SK-N-SH (cell line): ENCODE measurements around the gene XIST. TPM values are rescaled to one million over a fixed set of nuclear protein-coding genes. Genes with fewer than 3 reads are reported as not detected.

Experiments
- CTCF ChIA-PET: fragments of 300-600, 350-600 bp; formaldehyde crosslinking; extraction: SDS; loops from one replicate; lab custom pipeline; 2021; lab: Yijun Ruan, JAX
- POLR2A ChIA-PET: fragments of 350-600 bp; sonication (Branson Sonifier 250); formaldehyde crosslinking; extraction: SDS; loops from one replicate; lab custom pipeline; 2020; ENCODE audit warnings: antibody characterized with exemption, inconsistent platforms; lab: Yijun Ruan, JAX
- DNase-seq: peaks from one replicate; pipeline ENCODE4 v3.0.0; 2012
- H2AFZ ChIP-seq: fragments of 200-600 bp; sonication (generic); 2 replicates; pipeline ENCODE4 v1.8.1; 2016; ENCODE audit warnings: antibody characterized with exemption, mild to moderate bottlenecking, low read depth
- H3F3A ChIP-seq: fragments of 200-600 bp; sonication (generic); replicated peaks from 2 replicates; pipeline ENCODE3; 2016; ENCODE audit warnings: antibody characterized with exemption, mild to moderate bottlenecking; ENCODE audit not compliant: insufficient read depth
- H3K27ac ChIP-seq, 2 experiments: fragments of 200-500 bp in 1 of 2; fragments of 200-600 bp in 1 of 2; sonication (Bioruptor generic) in 1 of 2; sonication (generic), shearing (Covaris generic) in 1 of 2; 2 replicates each; pipeline versions ENCODE4 v1.5.1 to v1.6.1; 2014 to 2016; ENCODE audit warnings: low read depth in 2 of 2, inconsistent platforms in 1 of 2, low read length in 1 of 2, mild to moderate bottlenecking in 1 of 2, mixed read lengths in 1 of 2
- H3K27me3 ChIP-seq: fragments of 200-600 bp; sonication (generic), shearing (Covaris generic); 2 replicates; pipeline ENCODE4 v1.6.1; 2016; ENCODE audit warnings: mixed run types; ENCODE audit not compliant: insufficient read depth
- H3K36me3 ChIP-seq, 2 experiments: fragments of 200-500 bp in 1 of 2; fragments of 200-600 bp in 1 of 2; sonication (Bioruptor generic) in 1 of 2; sonication (generic) in 1 of 2; replicated peaks in 1 of 2; 2 replicates each; pipeline versions ENCODE3 to v1.5.1; 2014 to 2016; ENCODE audit warnings: low read length in 1 of 2, mild to moderate bottlenecking in 1 of 2; ENCODE audit not compliant: insufficient read depth in 2 of 2, control insufficient read depth in 1 of 2
- H3K4me1 ChIP-seq, 2 experiments: fragments of 200-500 bp in 1 of 2; fragments of 200-600 bp in 1 of 2; sonication (Bioruptor generic) in 1 of 2; sonication (generic), shearing (Covaris generic) in 1 of 2; 2 replicates each; pipeline versions ENCODE4 v1.5.1 to v1.6.1; 2014 to 2016; ENCODE audit warnings: low read depth in 1 of 2, low read length in 1 of 2, mixed run types in 1 of 2; ENCODE audit not compliant: insufficient read depth in 2 of 2, control insufficient read depth in 1 of 2
- H3K4me2 ChIP-seq: fragments of 200-600 bp; sonication (generic), shearing (Covaris generic); 2 replicates; pipeline ENCODE4 v1.6.1; 2017; ENCODE audit warnings: mixed run types
- H3K4me3 ChIP-seq, 2 experiments: fragments of 200-500 bp in 1 of 2; fragments of 200-600 bp in 1 of 2; sonication (Bioruptor generic) in 1 of 2; sonication (generic), shearing (Covaris generic) in 1 of 2; 2 replicates each; pipeline versions ENCODE4 v1.5.1 to v1.8.1; 2014 to 2016; ENCODE audit warnings: low read depth in 2 of 2, inconsistent platforms in 1 of 2, low read length in 1 of 2, mild to moderate bottlenecking in 1 of 2, mixed read lengths in 1 of 2, moderate library complexity in 1 of 2
- H3K79me2 ChIP-seq: fragments of 200-600 bp; sonication (generic); 2 replicates; pipeline ENCODE4 v1.8.1; 2017; ENCODE audit warnings: mild to moderate bottlenecking; ENCODE audit not compliant: insufficient read depth
- H3K9ac ChIP-seq: fragments of 200-600 bp; sonication (generic); 2 replicates; pipeline ENCODE4 v1.6.1; 2017; ENCODE audit warnings: mixed run types
- H3K9me2 ChIP-seq: fragments of 200-600 bp; sonication (generic); 2 replicates; pipeline ENCODE4 v1.6.1; 2017; ENCODE audit warnings: mixed run types
- H3K9me3 ChIP-seq: fragments of 200-600 bp; sonication (generic); 2 replicates; pipeline ENCODE4 v1.6.1; 2017; ENCODE audit warnings: mixed run types, mild to moderate bottlenecking, moderate library complexity
- H4K20me1 ChIP-seq: fragments of 200-600 bp; sonication (generic); 2 replicates; pipeline ENCODE4 v1.6.1; 2017; ENCODE audit warnings: mild to moderate bottlenecking, mixed run types; ENCODE audit not compliant: insufficient read depth
- ELF1 ChIP-seq: IDR thresholded peaks from 2 replicates; pipeline ENCODE4 v1.4.0; 2012
- MXI1 ChIP-seq: IDR thresholded peaks from 2 replicates; pipeline ENCODE4 v1.6.1; 2012; ENCODE audit warnings: mild to moderate bottlenecking, low read depth, low read length, improper control_type of control experiment
- NFIC ChIP-seq: IDR thresholded peaks from 2 replicates; pipeline ENCODE4 v1.4.0; 2012; ENCODE audit warnings: borderline replicate concordance
- RAD21 ChIP-seq: IDR thresholded peaks from 2 replicates; pipeline ENCODE4 v1.6.1; 2012; ENCODE audit warnings: mild to moderate bottlenecking, low read length
- YY1 ChIP-seq: IDR thresholded peaks from 2 replicates; pipeline ENCODE4 v1.4.0; 2012; ENCODE audit warnings: low read depth, mild to moderate bottlenecking
- WGBS: methylation state at CpG from one replicate; pipeline ENCODE4 v1.1.6; 2017; ENCODE audit warnings: low lambda C conversion rate; 5-methylcytosine and 5-hydroxymethylcytosine counted together
- polyA plus RNA-seq, 3 experiments: library from polyadenylated mRNA; depleted of rRNA; stranded (reverse); fragments of >200 nt; gene quantifications; 2 replicates each; pipeline ENCODE4 v1.2.3, GENCODE V29; 2012
- TF ChIP-seq, protein P1 (sequence below): IDR thresholded peaks from 2 replicates; pipeline ENCODE4 v1.6.1; 2012; ENCODE audit warnings: mild to moderate bottlenecking, low read depth, low read length, moderate library complexity
- TF ChIP-seq, protein P2 (sequence below): fragments of 200-600 bp; sonication (generic); IDR thresholded peaks from 2 replicates; pipeline ENCODE4 v1.6.1; 2017; ENCODE audit warnings: antibody characterized with exemption, mild to moderate bottlenecking, moderate library complexity

XIST gene
- polyA plus RNA-seq, 1 of the 3 experiments (the other 2 are of a cell fraction) = 135 TPM

DNA sequence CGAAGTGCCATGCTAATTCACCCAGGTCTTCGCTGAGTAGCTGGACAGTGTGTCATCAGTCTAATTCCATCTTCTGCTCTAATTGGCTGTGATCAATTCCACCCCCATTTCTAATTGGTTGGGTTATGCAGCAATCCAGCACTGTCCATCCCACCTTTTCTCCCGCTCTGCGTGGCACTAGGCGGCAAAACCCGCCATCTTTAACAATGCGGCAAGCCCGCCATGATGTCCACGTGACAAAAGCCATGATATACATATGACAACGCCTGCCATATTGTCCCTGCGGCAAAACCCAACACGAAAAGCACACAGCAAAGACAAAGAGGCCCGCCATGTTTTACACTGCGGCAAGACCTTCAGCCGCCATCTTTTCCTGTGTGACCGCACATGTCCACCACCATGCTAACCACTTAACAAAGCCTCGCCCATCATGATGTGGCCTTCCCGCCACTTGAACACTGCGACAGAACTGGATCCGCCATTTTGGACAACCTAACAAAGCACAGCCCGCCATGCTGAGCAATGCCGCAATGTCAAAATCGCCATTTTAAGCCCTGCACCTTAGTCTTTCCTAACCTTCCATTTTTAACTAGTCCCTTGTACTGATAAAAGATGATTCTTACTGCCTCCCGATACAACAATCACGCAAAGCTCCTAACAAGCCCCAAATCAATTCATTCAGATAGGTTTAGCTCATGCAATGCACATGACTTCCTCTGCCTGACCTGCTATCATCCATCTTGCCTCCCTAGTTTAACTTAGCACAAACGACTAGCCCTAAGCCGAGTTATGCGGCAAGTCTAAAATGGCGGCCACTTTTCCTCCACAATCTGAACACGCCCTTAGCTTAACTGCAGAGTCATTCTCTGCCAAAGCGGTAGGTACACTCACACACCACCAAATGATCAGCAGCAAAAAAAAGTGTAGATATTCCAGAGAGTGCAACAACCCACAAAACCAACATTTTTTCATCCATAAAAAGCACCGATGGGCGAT lies 1.2 kb downstream of the XIST start (continued):
- TF ChIP-seq, protein P1, sequence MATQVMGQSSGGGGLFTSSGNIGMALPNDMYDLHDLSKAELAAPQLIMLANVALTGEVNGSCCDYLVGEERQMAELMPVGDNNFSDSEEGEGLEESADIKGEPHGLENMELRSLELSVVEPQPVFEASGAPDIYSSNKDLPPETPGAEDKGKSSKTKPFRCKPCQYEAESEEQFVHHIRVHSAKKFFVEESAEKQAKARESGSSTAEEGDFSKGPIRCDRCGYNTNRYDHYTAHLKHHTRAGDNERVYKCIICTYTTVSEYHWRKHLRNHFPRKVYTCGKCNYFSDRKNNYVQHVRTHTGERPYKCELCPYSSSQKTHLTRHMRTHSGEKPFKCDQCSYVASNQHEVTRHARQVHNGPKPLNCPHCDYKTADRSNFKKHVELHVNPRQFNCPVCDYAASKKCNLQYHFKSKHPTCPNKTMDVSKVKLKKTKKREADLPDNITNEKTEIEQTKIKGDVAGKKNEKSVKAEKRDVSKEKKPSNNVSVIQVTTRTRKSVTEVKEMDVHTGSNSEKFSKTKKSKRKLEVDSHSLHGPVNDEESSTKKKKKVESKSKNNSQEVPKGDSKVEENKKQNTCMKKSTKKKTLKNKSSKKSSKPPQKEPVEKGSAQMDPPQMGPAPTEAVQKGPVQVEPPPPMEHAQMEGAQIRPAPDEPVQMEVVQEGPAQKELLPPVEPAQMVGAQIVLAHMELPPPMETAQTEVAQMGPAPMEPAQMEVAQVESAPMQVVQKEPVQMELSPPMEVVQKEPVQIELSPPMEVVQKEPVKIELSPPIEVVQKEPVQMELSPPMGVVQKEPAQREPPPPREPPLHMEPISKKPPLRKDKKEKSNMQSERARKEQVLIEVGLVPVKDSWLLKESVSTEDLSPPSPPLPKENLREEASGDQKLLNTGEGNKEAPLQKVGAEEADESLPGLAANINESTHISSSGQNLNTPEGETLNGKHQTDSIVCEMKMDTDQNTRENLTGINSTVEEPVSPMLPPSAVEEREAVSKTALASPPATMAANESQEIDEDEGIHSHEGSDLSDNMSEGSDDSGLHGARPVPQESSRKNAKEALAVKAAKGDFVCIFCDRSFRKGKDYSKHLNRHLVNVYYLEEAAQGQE = no peak
- TF ChIP-seq MXI1 (peak; percentile 91), YY1 (peak; percentile 97), ELF1 (peak; percentile 48; the same call in 1 of the 2 replicates)

- DNase-seq = peak; percentile 44
- H3K4me3 ChIP-seq = peak overlapping the region; percentile 61 to 72
These were observed 2.1 kb downstream of the XIST start for GRCh38 chrX:73850124-73851013.

More at GRCh38 chrX:73850124-73851013, 2.1 kb downstream of the XIST start:
- WGBS = 13% methylated on average over 5 of the region's 5 CpGs
- Histone ChIP-seq H3K9me3 (no peaks in the 10 kb centered on the region), H3K79me2 (peaks cover 65% of the 10 kb centered on the region), H3F3A (no peaks in the 10 kb centered on the region), H3K4me2 (peak overlapping the region; percentile 66), H3K27me3 (no peaks in the 10 kb centered on the region), H3K9ac (no peak overlapping the region), H4K20me1 (peaks cover 54% of the 10 kb centered on the region), H3K36me3 (peaks cover 14 to 15% of the 10 kb centered on the region in 2 experiments), H2AFZ (no peak overlapping the region), H3K9me2 (no peaks in the 10 kb centered on the region), H3K27ac (no peak overlapping the region), H3K4me1 (peaks cover 3 to 11% of the 10 kb centered on the region in 2 experiments; a peak in 1 of 4 replicates)
- ChIA-PET CTCF (interaction anchor here (1.1 kb wide), 1 partner anchor 10 kb away, joined by 4 read pairs; no protein-coding TSS in a partner anchor), POLR2A (no interaction called here)
- TF ChIP-seq RAD21 (peak; percentile 42), NFIC (no peak)
- TF ChIP-seq, protein P2, sequence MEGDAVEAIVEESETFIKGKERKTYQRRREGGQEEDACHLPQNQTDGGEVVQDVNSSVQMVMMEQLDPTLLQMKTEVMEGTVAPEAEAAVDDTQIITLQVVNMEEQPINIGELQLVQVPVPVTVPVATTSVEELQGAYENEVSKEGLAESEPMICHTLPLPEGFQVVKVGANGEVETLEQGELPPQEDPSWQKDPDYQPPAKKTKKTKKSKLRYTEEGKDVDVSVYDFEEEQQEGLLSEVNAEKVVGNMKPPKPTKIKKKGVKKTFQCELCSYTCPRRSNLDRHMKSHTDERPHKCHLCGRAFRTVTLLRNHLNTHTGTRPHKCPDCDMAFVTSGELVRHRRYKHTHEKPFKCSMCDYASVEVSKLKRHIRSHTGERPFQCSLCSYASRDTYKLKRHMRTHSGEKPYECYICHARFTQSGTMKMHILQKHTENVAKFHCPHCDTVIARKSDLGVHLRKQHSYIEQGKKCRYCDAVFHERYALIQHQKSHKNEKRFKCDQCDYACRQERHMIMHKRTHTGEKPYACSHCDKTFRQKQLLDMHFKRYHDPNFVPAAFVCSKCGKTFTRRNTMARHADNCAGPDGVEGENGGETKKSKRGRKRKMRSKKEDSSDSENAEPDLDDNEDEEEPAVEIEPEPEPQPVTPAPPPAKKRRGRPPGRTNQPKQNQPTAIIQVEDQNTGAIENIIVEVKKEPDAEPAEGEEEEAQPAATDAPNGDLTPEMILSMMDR = peak; percentile 43; the same call in 1 of the 2 replicates
